CD4-positive, alpha-beta T cell treated with Interleukin-12 subunit alpha and Interleukin-12 subunit beta, for 1 hour (primary cell): Measurements from ENCODE around the gene DLX1.
"Not testable (repeated sequence)": the region's sequence is repeated elsewhere in the genome, so short reads cannot be mapped to it uniquely, and the experiment has no call there.

ENCODE experiments used
- DNase-seq: peaks from one replicate; pipeline ENCODE4 v3.0.0-alpha.2; 2020

Gene DLX1

GRCh38 chr2:172120118-172120517 lies 34.8 kb downstream of the DLX1 start:
- no peak for DNase-seq

- no peak for DNase-seq
Measured at GRCh38 chr2:172128484-172128883, 43.2 kb downstream of the DLX1 start.

- DNase-seq, result no peak
Measured at GRCh38 chr2:172129404-172129803, 44.1 kb downstream of the DLX1 start.

- no peak for DNase-seq
Measured at GRCh38 chr2:172131713-172132555, 46.6 kb downstream of the DLX1 start.

GRCh38 chr2:172134270-172134669 lies 49.0 kb downstream of the DLX1 start:
- DNase-seq, result no peak

GRCh38 chr2:172135446-172135845 lies 50.1 kb downstream of the DLX1 start:
- DNase-seq, result no peak

- no peak for DNase-seq
Measured at GRCh38 chr2:172137109-172137508, 51.8 kb downstream of the DLX1 start.

- no peak for DNase-seq
Measured at GRCh38 chr2:172137943-172138342, 52.6 kb downstream of the DLX1 start.

GRCh38 chr2:172138727-172139126 lies 53.4 kb downstream of the DLX1 start:
- DNase-seq, result not testable (repeated sequence)
